Measurements from ENCODE around the gene OR8K5.
"Not testable (repeated sequence)": the region's sequence is repeated elsewhere in the genome, so short reads cannot be mapped to it uniquely, and the experiment has no call there.

Gene OR8K5, protein sequence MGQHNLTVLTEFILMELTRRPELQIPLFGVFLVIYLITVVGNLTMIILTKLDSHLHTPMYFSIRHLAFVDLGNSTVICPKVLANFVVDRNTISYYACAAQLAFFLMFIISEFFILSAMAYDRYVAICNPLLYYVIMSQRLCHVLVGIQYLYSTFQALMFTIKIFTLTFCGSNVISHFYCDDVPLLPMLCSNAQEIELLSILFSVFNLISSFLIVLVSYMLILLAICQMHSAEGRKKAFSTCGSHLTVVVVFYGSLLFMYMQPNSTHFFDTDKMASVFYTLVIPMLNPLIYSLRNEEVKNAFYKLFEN

DNA sequence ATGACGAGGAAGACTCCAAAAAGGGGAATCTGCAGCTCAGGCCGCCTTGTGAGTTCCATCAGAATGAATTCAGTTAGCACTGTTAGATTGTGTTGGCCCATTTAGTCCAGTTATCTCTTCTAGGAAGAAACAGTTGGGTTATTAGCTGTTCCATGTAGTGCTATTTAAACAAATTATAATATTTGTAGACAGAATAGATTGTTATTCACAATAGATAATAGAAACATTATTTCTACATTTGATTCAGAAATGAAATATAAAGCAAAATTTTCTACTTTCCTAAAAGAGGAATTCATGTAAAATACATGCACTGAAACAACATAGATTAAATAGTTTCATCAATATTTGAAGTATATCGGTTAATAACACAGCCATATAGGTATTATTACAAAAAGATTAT, at the start of gene OR8K5:
Gene OR8K5 (minus strand): TSS at position 101 of the 400 bp plus-strand sequence. CDS start 0 bp downstream, at position 101.
- DNase-seq (ENCODE audit: low spot score) = no peak

GRCh38 chr11:56207790-56208189, 47.7 kb upstream of the OR8K5 start:
- no peak for DNase-seq (ENCODE audit: low spot score)

- DNase-seq (ENCODE audit: low spot score) = no peak
Observed at GRCh38 chr11:56197367-56197766, 37.2 kb upstream of the OR8K5 start.

GRCh38 chr11:56196705-56197104, 36.6 kb upstream of the OR8K5 start:
- DNase-seq (ENCODE audit: low spot score) = no peak

DNA sequence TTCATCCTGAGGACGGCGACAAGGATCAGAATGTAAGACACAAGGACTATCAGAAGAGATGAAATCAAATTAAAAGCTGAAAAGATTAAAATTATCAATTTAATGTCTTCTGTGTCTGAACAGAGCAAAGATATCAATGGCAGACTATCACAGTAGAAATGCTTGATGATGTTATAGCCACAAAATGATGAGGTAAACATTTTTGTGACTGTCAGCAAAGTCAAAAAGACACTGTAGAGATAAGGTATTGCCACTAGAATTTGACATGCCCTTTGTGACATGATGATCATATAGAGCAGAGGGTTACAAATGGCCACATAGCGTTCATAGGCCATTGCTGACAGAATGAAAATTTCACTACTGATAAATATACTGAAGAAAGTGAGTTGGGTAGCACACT, 28.5 kb upstream of the OR8K5 start:
- DNase-seq (ENCODE audit: low spot score) = no peak

DNA sequence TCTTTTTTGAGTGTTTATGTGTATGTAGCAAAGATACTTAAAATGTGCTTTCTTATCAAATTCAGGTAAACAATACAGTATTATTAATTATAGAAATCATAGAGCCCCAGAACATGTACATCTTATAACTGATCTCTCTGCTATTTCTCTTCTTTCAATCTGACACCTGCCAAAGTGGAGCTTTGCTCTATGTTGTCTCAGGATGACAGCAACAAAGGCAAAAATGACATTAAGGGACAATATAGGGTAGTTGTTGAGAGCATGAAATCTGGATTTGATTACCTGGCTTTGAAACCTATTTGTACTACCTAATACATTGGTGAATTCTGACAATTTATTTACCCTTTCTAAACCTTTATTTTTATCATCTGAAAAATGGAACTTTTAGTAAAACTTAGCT, 23.3 kb upstream of the OR8K5 start:
- no peak for DNase-seq (ENCODE audit: low spot score)

DNA sequence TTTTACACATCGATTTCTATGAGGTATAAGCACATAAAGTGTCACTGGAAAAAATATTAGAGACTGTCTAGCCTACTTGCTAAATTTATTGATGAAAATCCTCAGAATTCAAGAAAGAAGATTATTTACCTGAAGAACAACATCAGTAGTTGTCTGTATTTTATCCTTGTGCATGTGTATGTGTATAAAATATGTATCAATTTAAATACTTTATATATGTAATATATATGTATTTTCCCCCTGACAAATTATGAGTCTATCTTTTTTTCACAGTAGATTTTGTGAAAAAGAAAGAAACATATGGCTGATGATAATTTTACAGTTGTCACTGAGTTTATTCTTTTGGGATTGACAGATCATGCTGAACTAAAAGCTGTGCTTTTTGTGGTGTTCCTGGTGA, 16.2 kb upstream of the OR8K5 start, which contains the start of gene OR5J2:
Gene OR5J2 (plus strand): TSS at position 301 of the 400 bp plus-strand sequence. CDS start 0 bp downstream, at position 301.
- DNase-seq (ENCODE audit: low spot score) = no peak

DNA sequence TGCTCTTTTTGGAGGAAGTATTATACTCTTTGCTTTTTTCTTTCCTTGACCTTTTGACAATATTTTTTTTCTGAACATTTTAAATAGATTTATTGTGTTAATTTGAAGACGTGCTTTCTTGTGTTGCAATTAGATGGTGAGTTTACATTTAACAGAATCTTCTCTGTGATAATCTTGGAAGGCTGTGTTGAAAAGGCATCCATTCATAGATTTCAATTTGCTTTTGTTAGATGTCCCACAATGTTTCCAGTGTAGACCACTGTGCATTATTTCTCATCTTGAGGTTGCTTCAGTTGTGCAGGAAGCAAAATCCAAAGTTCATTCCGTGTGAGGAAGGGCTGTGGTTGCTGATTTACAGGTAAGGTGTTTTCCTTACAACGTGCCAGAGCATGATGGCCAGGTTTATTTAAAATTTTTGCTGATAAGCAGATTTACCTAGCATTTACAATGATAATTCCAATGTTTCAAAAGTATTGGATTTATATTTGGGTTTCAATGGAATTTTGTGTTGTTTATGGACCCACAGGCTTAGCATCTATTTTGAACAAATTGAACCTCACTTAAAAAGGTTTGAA, 12.2 kb upstream of the OR8K5 start:
- DNase-seq (ENCODE audit: low spot score) = no peak

DNA sequence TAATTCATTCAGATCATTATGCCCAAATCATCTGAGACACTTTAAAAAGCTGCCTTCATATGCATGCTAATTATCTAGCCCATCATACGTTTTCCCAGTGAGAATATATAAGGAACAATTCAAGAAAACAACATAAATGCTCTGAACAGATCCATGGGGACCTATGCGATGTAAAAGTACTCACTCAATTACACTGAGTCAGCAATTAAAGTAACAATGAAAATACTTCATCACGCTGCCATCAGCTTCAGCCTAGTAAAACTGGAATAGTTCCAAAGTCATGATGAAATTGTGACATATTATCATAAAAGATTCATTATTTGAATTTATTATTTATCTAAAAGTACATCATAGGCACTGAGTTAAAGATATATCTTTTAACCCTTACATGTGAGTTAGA, 3.7 kb upstream of the OR8K5 start:
- no peak for DNase-seq (ENCODE audit: low spot score)

GRCh38 chr11:56152333-56152732, 7.8 kb downstream of the OR8K5 start:
- no peak for DNase-seq (ENCODE audit: low spot score)

DNA sequence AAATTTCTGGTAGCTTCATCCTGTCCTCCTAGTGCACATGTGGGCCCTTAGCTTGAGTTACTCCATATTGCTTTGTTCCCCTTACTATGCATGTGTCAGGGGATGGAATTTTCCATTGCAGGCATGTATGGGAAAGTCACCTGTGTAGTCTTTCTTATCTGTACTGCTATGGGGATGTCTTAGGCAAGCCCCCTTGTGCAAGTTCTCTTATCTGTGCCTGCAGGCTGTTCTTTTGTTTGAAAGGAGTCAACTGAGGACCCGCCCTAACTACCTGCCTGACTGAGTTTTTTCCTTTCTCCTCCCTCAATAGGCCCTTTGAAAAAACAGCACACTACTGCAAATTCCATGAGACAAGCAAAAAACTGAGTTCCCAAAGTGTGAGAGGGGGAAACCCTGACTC, 8.7 kb downstream of the OR8K5 start:
- no peak for DNase-seq (ENCODE audit: low spot score)

- not testable (repeated sequence) for DNase-seq (ENCODE audit: low spot score)
Observed at GRCh38 chr11:56143681-56144080, 16.4 kb downstream of the OR8K5 start.

DNA sequence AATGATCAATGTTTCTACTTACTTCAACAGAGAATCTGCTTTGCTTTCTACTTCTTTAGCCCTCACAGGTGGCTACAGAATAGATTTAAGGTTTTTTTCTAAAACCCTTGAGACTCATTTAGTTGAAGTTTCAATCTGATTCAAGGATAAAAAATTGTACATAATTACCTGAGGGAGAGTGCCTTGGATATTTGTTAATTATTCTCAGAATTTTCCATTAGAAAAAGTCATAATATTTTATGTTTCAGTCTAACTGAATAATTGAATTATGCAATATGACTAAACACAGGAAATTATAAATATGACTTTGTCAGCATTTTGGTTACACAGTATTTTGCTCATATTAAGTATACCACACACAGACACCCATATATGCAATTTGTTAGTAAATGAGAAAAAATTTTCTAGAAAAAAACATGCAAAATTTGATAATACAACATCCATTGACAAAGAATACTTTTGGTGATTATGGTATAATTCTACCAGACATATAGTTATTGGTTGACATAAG, 19.9 kb downstream of the OR8K5 start, which contains the start of gene OR8J3:
Gene OR8J3 (minus strand): TSS at position 51 of the 511 bp plus-strand sequence. CDS start 2,483 bp downstream, outside the sequence.
- no peak for DNase-seq (ENCODE audit: low spot score)

DNA sequence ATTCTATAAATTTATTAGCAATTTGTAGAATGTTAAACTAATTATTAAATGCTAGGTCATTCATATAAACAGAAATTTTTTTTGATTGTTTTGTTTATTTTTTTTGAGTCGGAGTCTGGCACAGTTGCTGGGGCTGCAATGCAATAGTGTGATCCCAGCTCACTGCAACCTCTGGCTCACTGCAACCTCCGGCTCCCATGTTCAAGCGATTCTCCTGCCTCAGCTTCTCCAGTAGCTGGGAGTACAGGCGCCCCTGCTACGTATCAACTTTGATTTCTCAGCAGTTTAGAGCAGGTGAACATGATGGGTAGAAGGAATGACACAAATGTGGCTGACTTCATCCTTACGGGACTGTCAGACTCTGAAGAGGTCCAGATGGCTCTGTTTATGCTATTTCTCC, 38.0 kb downstream of the OR8K5 start, which contains the start of gene OR8H3:
Gene OR8H3 (plus strand): TSS at position 301 of the 400 bp plus-strand sequence. CDS start 0 bp downstream, at position 301.
- no peak for DNase-seq (ENCODE audit: low spot score)

Data from hepatic stellate cell (primary cell).